H9 (cell line): ENCODE measurements around the gene RCSD1. TPM values are rescaled to one million over a fixed set of nuclear protein-coding genes. Genes with fewer than 3 reads are reported as not detected.
"Not testable (repeated sequence)": the region's sequence is repeated elsewhere in the genome, so short reads cannot be mapped to it uniquely, and the experiment has no call there.

ENCODE experiments used
- DNase-seq: peaks from one replicate; pipeline ENCODE4 v3.0.0-alpha.2; 2017
- H2AFZ ChIP-seq: one replicate; pipeline ENCODE4 v1.6.1; 2013; ENCODE audit warnings: mild to moderate bottlenecking, low read length, control low read depth, moderate library complexity
- H2AK5ac ChIP-seq: 2 replicates; pipeline ENCODE4 v1.6.1; 2013; ENCODE audit warnings: low read length, control low read depth, mixed read lengths; ENCODE audit not compliant: insufficient read length
- H2BK120ac ChIP-seq: one replicate; pipeline ENCODE4 v1.6.1; 2013; ENCODE audit warnings: low read depth, mild to moderate bottlenecking, low read length, control low read depth, inconsistent platforms; ENCODE audit not compliant: poor library complexity, severe bottlenecking
- H2BK12ac ChIP-seq: 2 replicates; pipeline ENCODE4 v1.6.1; 2013; ENCODE audit warnings: low read length, control low read depth, mixed read lengths, low read depth; ENCODE audit not compliant: insufficient read length
- H2BK15ac ChIP-seq: 2 replicates; pipeline ENCODE4 v1.6.1; 2013; ENCODE audit warnings: low read depth, low read length, control low read depth
- H2BK20ac ChIP-seq: one replicate; pipeline ENCODE4 v1.6.1; 2013; ENCODE audit warnings: low read depth, mild to moderate bottlenecking, low read length, control low read depth, inconsistent platforms; ENCODE audit not compliant: poor library complexity, severe bottlenecking
- H2BK5ac ChIP-seq: 2 replicates; pipeline ENCODE4 v1.6.1; 2013; ENCODE audit warnings: low read length, control low read depth, mixed read lengths; ENCODE audit not compliant: insufficient read length
- H3K14ac ChIP-seq: 2 replicates; pipeline ENCODE4 v1.6.1; 2013; ENCODE audit warnings: low read length, control low read depth; ENCODE audit not compliant: insufficient read depth
- H3K18ac ChIP-seq: 2 replicates; pipeline ENCODE4 v1.6.1; 2013; ENCODE audit warnings: low read depth, mild to moderate bottlenecking, mixed read lengths, low read length, control low read depth; ENCODE audit not compliant: insufficient read length
- H3K23ac ChIP-seq: 2 replicates; pipeline ENCODE4 v1.6.1; 2013; ENCODE audit warnings: low read length, control low read depth, mixed read lengths, low read depth; ENCODE audit not compliant: insufficient read length
- H3K23me2 ChIP-seq: 2 replicates; pipeline ENCODE4 v1.6.1; 2013; ENCODE audit warnings: low read depth, mild to moderate bottlenecking, mixed read lengths, low read length, control low read depth; ENCODE audit not compliant: insufficient read length, poor library complexity, severe bottlenecking
- H3K27ac ChIP-seq: 2 replicates; pipeline ENCODE4 v1.5.1; 2013; ENCODE audit warnings: low read length, control low read depth, mixed read lengths, low read depth; ENCODE audit not compliant: insufficient read length
- H3K27me3 ChIP-seq: 2 replicates; pipeline ENCODE4 v1.6.1; 2013; ENCODE audit warnings: low read length, control low read depth, inconsistent platforms; ENCODE audit not compliant: insufficient read depth
- H3K4ac ChIP-seq: 2 replicates; pipeline ENCODE4 v1.6.1; 2013; ENCODE audit warnings: low read depth, mild to moderate bottlenecking, control low read depth, inconsistent platforms, low read length, moderate library complexity
- H3K4me1 ChIP-seq: 2 replicates; pipeline ENCODE4 v1.6.1; 2013; ENCODE audit warnings: low read length, control low read depth, inconsistent platforms; ENCODE audit not compliant: insufficient read depth
- H3K4me2 ChIP-seq: 2 replicates; pipeline ENCODE4 v1.6.1; 2013; ENCODE audit warnings: low read length, control low read depth, mixed read lengths; ENCODE audit not compliant: insufficient read length, insufficient read depth
- H3K56ac ChIP-seq: 2 replicates; pipeline ENCODE4 v1.6.1; 2013; ENCODE audit warnings: low read depth, mild to moderate bottlenecking, mixed read lengths, low read length, control low read depth; ENCODE audit not compliant: insufficient read length
- H3K79me1 ChIP-seq: 2 replicates; pipeline ENCODE4 v1.6.1; 2013; ENCODE audit warnings: low read depth, mild to moderate bottlenecking, moderate library complexity, low read length, control low read depth, inconsistent platforms; ENCODE audit not compliant: insufficient read depth, poor library complexity, severe bottlenecking
- H3K79me2 ChIP-seq: 2 replicates; pipeline ENCODE4 v1.6.1; 2013; ENCODE audit warnings: low read length, control low read depth, inconsistent platforms; ENCODE audit not compliant: insufficient read depth
- H3K9ac ChIP-seq: 2 replicates; pipeline ENCODE4 v1.6.1; 2013; ENCODE audit warnings: low read length, control low read depth, mixed read lengths; ENCODE audit not compliant: insufficient read length; ENCODE audit errors: extremely low read depth
- H3K9me3 ChIP-seq: one replicate; pipeline ENCODE4 v1.6.1; 2013; ENCODE audit warnings: low read depth, low read length, inconsistent platforms; ENCODE audit not compliant: control insufficient read depth
- H3T11ph ChIP-seq: one replicate; pipeline ENCODE4 v1.6.1; 2013; ENCODE audit warnings: mild to moderate bottlenecking, low read length, control low read depth, inconsistent platforms
- H4K20me1 ChIP-seq: one replicate; pipeline ENCODE4 v1.6.1; 2013; ENCODE audit not compliant: control insufficient read depth, insufficient read length, insufficient read depth
- H4K5ac ChIP-seq: 2 replicates; pipeline ENCODE4 v1.6.1; 2013; ENCODE audit warnings: low read depth, mild to moderate bottlenecking, mixed read lengths, low read length, control low read depth; ENCODE audit not compliant: insufficient read length
- H4K8ac ChIP-seq: replicated peaks from 2 replicates; pipeline ENCODE4 v1.6.1; 2013; ENCODE audit warnings: low read length, control low read depth, mixed read lengths, low read depth; ENCODE audit not compliant: insufficient read length
- H4K91ac ChIP-seq: 2 replicates; pipeline ENCODE4 v1.6.1; 2013; ENCODE audit warnings: low read depth, mild to moderate bottlenecking, moderate library complexity, mixed read lengths, low read length, control low read depth; ENCODE audit not compliant: insufficient read length
- H3K27ac Mint-ChIP-seq, 3 experiments: 2 replicates in 2 of 3; 3 replicates in 1 of 3; pipeline ENCODE4 v1.8.0; 2020 to 2021; ENCODE audit warnings: mixed read lengths in 3 of 3, mild to moderate bottlenecking in 1 of 3, moderate library complexity in 1 of 3
- H3K27me3 Mint-ChIP-seq: 2 replicates; pipeline ENCODE4 v1.8.0; 2021; ENCODE audit warnings: low read depth, mild to moderate bottlenecking, moderate library complexity, mixed read lengths
- H3K36me3 Mint-ChIP-seq, 3 experiments: 2 replicates in 2 of 3; 3 replicates in 1 of 3; pipeline ENCODE4 v1.8.0; 2020 to 2021; ENCODE audit warnings: low read depth in 3 of 3, mixed read lengths in 3 of 3; ENCODE audit not compliant: insufficient read depth in 1 of 3
- H3K4me1 Mint-ChIP-seq, 2 experiments: 2 replicates each; pipeline ENCODE4 v1.8.0; 2020; ENCODE audit warnings: mixed read lengths in 2 of 2
- H3K4me3 Mint-ChIP-seq, 2 experiments: 2 replicates in 1 of 2; 3 replicates in 1 of 2; pipeline ENCODE4 v1.8.0; 2020 to 2021; ENCODE audit warnings: mild to moderate bottlenecking in 2 of 2, mixed read lengths in 2 of 2, moderate library complexity in 1 of 2
- H3K9me3 Mint-ChIP-seq, 2 experiments: 2 replicates in 1 of 2; 3 replicates in 1 of 2; pipeline ENCODE4 v1.8.0; 2020; ENCODE audit warnings: mild to moderate bottlenecking in 2 of 2, mixed read lengths in 2 of 2, moderate library complexity in 1 of 2
- WGBS: extraction: QIAGEN DNeasy Blood & Tissue Kit; methylation state at CpG from one replicate; pipeline ENCODE4 v1.1.7; 2013; ENCODE audit warnings: missing lambda C conversion rate, low lambda C conversion rate, mixed read lengths; ENCODE audit not compliant: insufficient read length; ENCODE audit errors: extremely low coverage; 5-methylcytosine and 5-hydroxymethylcytosine counted together
- total RNA-seq: library from RNA; stranded (reverse); gene quantifications from 2 replicates; pipeline ENCODE4 v1.2.1, GENCODE V29; 2021
- TF ChIP-seq, protein P1 (sequence below): fragments of 200-600 bp; sonication (generic); conservative IDR thresholded peaks from 3 replicates; pipeline ENCODE4 v1.8.0; 2021; ENCODE audit warnings: antibody characterized with exemption, mild to moderate bottlenecking

RCSD1 gene
- total RNA-seq, 1 experiment from 2014 or later: 0.13 TPM

DNA sequence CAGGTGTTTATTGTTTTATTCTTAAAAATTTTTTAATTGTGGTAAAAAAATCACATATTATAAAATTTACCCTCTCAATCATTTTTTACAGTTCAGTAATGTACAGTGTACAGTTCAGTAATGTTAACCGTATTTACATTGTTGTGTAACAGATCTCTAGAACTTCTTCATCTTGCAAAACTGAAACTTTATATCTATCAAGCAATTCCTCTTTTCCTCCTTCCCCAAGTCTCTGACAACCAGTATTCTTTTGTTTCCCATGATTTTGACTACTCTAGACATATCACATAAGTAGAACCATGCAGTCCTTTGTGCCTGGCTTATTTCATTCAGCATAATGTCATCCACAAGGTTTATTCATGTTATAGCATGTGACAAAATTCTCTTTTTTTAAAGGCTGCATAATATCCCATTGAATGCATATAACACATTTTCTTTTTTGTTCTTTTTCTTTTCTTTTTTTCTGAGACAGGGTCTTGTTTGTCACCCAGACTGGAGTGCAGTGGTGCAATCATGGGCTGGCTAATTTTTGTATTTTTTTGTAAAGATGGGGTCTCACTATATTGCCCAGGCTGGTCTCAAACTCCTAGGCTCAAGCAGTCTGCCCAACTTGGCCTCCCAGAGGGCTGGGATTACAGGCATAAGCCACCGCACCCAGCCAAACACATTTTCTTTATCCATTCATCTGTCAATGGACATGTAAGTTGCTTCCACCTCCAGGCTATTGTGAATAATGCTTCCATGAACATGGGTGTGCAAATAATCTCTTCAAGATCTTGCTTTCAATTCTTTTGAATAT, 17.2 kb upstream of the RCSD1 start:
- Histone ChIP-seq H3K4me2 (no peak overlapping the region), H3K23me2 (no peaks in the 10 kb centered on the region), H3K4me1 (peaks cover 6% of the 10 kb centered on the region; the same call in 1 of the 2 replicates), H4K5ac (no peak overlapping the region), H3T11ph (no peak overlapping the region), H3K9ac (no peak overlapping the region), H2BK12ac (no peak overlapping the region), H2BK15ac (no peak overlapping the region), H3K4ac (no peak overlapping the region), H3K9me3 (no peaks in the 10 kb centered on the region), H4K20me1 (no peaks in the 10 kb centered on the region), H4K91ac (no peak overlapping the region), H3K79me1 (no peaks in the 10 kb centered on the region), H3K79me2 (no peaks in the 10 kb centered on the region), H3K27me3 (no peaks in the 10 kb centered on the region), H2BK5ac (no peak overlapping the region), H2BK120ac (no peak overlapping the region), H2AFZ (no peak overlapping the region), H3K56ac (no peak overlapping the region), H2AK5ac (no peak overlapping the region), H3K27ac (no peak overlapping the region), H2BK20ac (no peak overlapping the region), H4K8ac (no peak overlapping the region), H3K23ac (no peak overlapping the region), H3K14ac (no peak overlapping the region), H3K18ac (no peak overlapping the region)
- Mint-ChIP-seq H3K27me3 (peaks cover 3% of the 10 kb centered on the region), H3K36me3 (peaks cover 7 to 11% (median 10%) of the 10 kb centered on the region in 3 experiments), H3K4me1 (peaks cover 10 to 12% of the 10 kb centered on the region in 2 experiments), H3K4me3 (no peak overlapping the region), H3K9me3 (peaks cover 26 to 27% of the 10 kb centered on the region in 2 experiments), H3K27ac (no peak overlapping the region)
- no CpG with 5 or more reads among the region's 2 CpGs for WGBS
- DNase-seq: no peak
- TF ChIP-seq, protein P1, sequence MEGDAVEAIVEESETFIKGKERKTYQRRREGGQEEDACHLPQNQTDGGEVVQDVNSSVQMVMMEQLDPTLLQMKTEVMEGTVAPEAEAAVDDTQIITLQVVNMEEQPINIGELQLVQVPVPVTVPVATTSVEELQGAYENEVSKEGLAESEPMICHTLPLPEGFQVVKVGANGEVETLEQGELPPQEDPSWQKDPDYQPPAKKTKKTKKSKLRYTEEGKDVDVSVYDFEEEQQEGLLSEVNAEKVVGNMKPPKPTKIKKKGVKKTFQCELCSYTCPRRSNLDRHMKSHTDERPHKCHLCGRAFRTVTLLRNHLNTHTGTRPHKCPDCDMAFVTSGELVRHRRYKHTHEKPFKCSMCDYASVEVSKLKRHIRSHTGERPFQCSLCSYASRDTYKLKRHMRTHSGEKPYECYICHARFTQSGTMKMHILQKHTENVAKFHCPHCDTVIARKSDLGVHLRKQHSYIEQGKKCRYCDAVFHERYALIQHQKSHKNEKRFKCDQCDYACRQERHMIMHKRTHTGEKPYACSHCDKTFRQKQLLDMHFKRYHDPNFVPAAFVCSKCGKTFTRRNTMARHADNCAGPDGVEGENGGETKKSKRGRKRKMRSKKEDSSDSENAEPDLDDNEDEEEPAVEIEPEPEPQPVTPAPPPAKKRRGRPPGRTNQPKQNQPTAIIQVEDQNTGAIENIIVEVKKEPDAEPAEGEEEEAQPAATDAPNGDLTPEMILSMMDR: no peak

DNA sequence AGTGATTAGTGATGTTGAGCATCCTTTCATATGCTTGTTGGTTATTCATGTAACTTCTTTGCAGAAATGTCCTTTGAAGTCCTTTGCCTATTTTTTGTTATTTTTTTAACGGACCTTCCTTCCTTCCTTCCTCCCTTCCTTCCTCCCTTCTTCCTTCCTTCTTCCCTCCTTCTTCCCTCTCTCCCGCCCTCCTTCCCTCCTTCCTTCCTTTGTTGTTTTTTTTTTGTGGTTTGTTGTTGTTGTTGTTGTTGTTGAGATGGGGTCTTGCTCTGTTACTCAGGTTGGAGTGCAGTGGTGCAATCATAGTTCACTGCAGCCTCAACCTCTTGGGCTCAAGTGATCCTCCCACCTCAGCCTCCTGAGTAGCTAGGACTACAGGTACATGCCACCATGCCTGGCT, 16.0 kb upstream of the RCSD1 start:
- DNase-seq, H3K4me2 ChIP-seq, H3K56ac ChIP-seq, H3K27me3 Mint-ChIP-seq, H3K27ac Mint-ChIP-seq, H3K79me2 ChIP-seq, H4K8ac ChIP-seq, H4K20me1 ChIP-seq, H4K5ac ChIP-seq, H3T11ph ChIP-seq, H3K79me1 ChIP-seq, H2BK5ac ChIP-seq, H3K23ac ChIP-seq, H2BK20ac ChIP-seq, H2AK5ac ChIP-seq, H2BK120ac ChIP-seq, H4K91ac ChIP-seq, H3K27me3 ChIP-seq, H2BK15ac ChIP-seq, H2BK12ac ChIP-seq, H3K18ac ChIP-seq, H3K14ac ChIP-seq, H3K23me2 ChIP-seq, H3K4ac ChIP-seq, H3K9me3 ChIP-seq, H3K27ac ChIP-seq, H2AFZ ChIP-seq, H3K4me3 Mint-ChIP-seq, H3K9ac ChIP-seq: not testable (repeated sequence)
- peaks cover 20 to 23% of the 10 kb centered on the region in 2 experiments for H3K4me1 Mint-ChIP-seq
- no CpG with 5 or more reads among the region's 2 CpGs for WGBS
- peaks cover 18 to 19% of the 10 kb centered on the region in 2 experiments for H3K9me3 Mint-ChIP-seq
- H3K4me1 ChIP-seq: peaks cover 11% of the 10 kb centered on the region; the same call in 1 of the 2 replicates
- H3K36me3 Mint-ChIP-seq: peaks cover 7 to 11% (median 10%) of the 10 kb centered on the region in 3 experiments
